SK-N-SH (cell line): ENCODE results near the gene ROMO1. TPM values are rescaled to one million over a fixed set of nuclear protein-coding genes. Genes with fewer than 3 reads are reported as not detected.
"Not testable (repeated sequence)": the region's sequence is repeated elsewhere in the genome, so short reads cannot be mapped to it uniquely, and the experiment has no call there.

Experiments
- CTCF ChIA-PET: fragments of 300-600, 350-600 bp; formaldehyde crosslinking; extraction: SDS; loops from one replicate; lab custom pipeline; 2021; lab: Yijun Ruan, JAX
- POLR2A ChIA-PET: fragments of 350-600 bp; sonication (Branson Sonifier 250); formaldehyde crosslinking; extraction: SDS; loops from one replicate; lab custom pipeline; 2020; ENCODE audit warnings: antibody characterized with exemption, inconsistent platforms; lab: Yijun Ruan, JAX
- DNase-seq: peaks from one replicate; pipeline ENCODE4 v3.0.0; 2012
- H2AFZ ChIP-seq: fragments of 200-600 bp; sonication (generic); 2 replicates; pipeline ENCODE4 v1.8.1; 2016; ENCODE audit warnings: antibody characterized with exemption, mild to moderate bottlenecking, low read depth
- H3F3A ChIP-seq: fragments of 200-600 bp; sonication (generic); replicated peaks from 2 replicates; pipeline ENCODE3; 2016; ENCODE audit warnings: antibody characterized with exemption, mild to moderate bottlenecking; ENCODE audit not compliant: insufficient read depth
- H3K27ac ChIP-seq, 2 experiments: fragments of 200-500 bp in 1 of 2; fragments of 200-600 bp in 1 of 2; sonication (Bioruptor generic) in 1 of 2; sonication (generic), shearing (Covaris generic) in 1 of 2; 2 replicates each; pipeline versions ENCODE4 v1.5.1 to v1.6.1; 2014 to 2016; ENCODE audit warnings: low read depth in 2 of 2, inconsistent platforms in 1 of 2, low read length in 1 of 2, mild to moderate bottlenecking in 1 of 2, mixed read lengths in 1 of 2
- H3K27me3 ChIP-seq: fragments of 200-600 bp; sonication (generic), shearing (Covaris generic); 2 replicates; pipeline ENCODE4 v1.6.1; 2016; ENCODE audit warnings: mixed run types; ENCODE audit not compliant: insufficient read depth
- H3K36me3 ChIP-seq, 2 experiments: fragments of 200-500 bp in 1 of 2; fragments of 200-600 bp in 1 of 2; sonication (Bioruptor generic) in 1 of 2; sonication (generic) in 1 of 2; replicated peaks in 1 of 2; 2 replicates each; pipeline versions ENCODE3 to v1.5.1; 2014 to 2016; ENCODE audit warnings: low read length in 1 of 2, mild to moderate bottlenecking in 1 of 2; ENCODE audit not compliant: insufficient read depth in 2 of 2, control insufficient read depth in 1 of 2
- H3K4me1 ChIP-seq, 2 experiments: fragments of 200-500 bp in 1 of 2; fragments of 200-600 bp in 1 of 2; sonication (Bioruptor generic) in 1 of 2; sonication (generic), shearing (Covaris generic) in 1 of 2; 2 replicates each; pipeline versions ENCODE4 v1.5.1 to v1.6.1; 2014 to 2016; ENCODE audit warnings: low read depth in 1 of 2, low read length in 1 of 2, mixed run types in 1 of 2; ENCODE audit not compliant: insufficient read depth in 2 of 2, control insufficient read depth in 1 of 2
- H3K4me2 ChIP-seq: fragments of 200-600 bp; sonication (generic), shearing (Covaris generic); 2 replicates; pipeline ENCODE4 v1.6.1; 2017; ENCODE audit warnings: mixed run types
- H3K4me3 ChIP-seq, 2 experiments: fragments of 200-500 bp in 1 of 2; fragments of 200-600 bp in 1 of 2; sonication (Bioruptor generic) in 1 of 2; sonication (generic), shearing (Covaris generic) in 1 of 2; 2 replicates each; pipeline versions ENCODE4 v1.5.1 to v1.8.1; 2014 to 2016; ENCODE audit warnings: low read depth in 2 of 2, inconsistent platforms in 1 of 2, low read length in 1 of 2, mild to moderate bottlenecking in 1 of 2, mixed read lengths in 1 of 2, moderate library complexity in 1 of 2
- H3K79me2 ChIP-seq: fragments of 200-600 bp; sonication (generic); 2 replicates; pipeline ENCODE4 v1.8.1; 2017; ENCODE audit warnings: mild to moderate bottlenecking; ENCODE audit not compliant: insufficient read depth
- H3K9ac ChIP-seq: fragments of 200-600 bp; sonication (generic); 2 replicates; pipeline ENCODE4 v1.6.1; 2017; ENCODE audit warnings: mixed run types
- H3K9me2 ChIP-seq: fragments of 200-600 bp; sonication (generic); 2 replicates; pipeline ENCODE4 v1.6.1; 2017; ENCODE audit warnings: mixed run types
- H3K9me3 ChIP-seq: fragments of 200-600 bp; sonication (generic); 2 replicates; pipeline ENCODE4 v1.6.1; 2017; ENCODE audit warnings: mixed run types, mild to moderate bottlenecking, moderate library complexity
- H4K20me1 ChIP-seq: fragments of 200-600 bp; sonication (generic); 2 replicates; pipeline ENCODE4 v1.6.1; 2017; ENCODE audit warnings: mild to moderate bottlenecking, mixed run types; ENCODE audit not compliant: insufficient read depth
- FOSL2 ChIP-seq: IDR thresholded peaks from 2 replicates; pipeline ENCODE4 v1.4.0; 2012; ENCODE audit warnings: low read depth, mild to moderate bottlenecking, moderate library complexity, borderline replicate concordance
- FOXJ3 ChIP-seq: sonication (generic); formaldehyde crosslinking; IDR thresholded peaks from 2 replicates; pipeline ENCODE4 v1.5.1; 2020; ENCODE audit warnings: mild to moderate bottlenecking, missing genetic modification reagents
- FOXM1 ChIP-seq: IDR thresholded peaks from 2 replicates; pipeline ENCODE4 v1.4.0; 2012; ENCODE audit warnings: low read depth, mild to moderate bottlenecking
- GABPA ChIP-seq: IDR thresholded peaks from 2 replicates; pipeline ENCODE4 v1.4.0; 2012; ENCODE audit warnings: low read depth, mild to moderate bottlenecking
- GATA2 ChIP-seq: sonication (generic); formaldehyde crosslinking; IDR thresholded peaks from 2 replicates; pipeline ENCODE4 v1.5.0; 2020; ENCODE audit warnings: mild to moderate bottlenecking, missing genetic modification reagents
- MXI1 ChIP-seq: IDR thresholded peaks from 2 replicates; pipeline ENCODE4 v1.6.1; 2012; ENCODE audit warnings: mild to moderate bottlenecking, low read depth, low read length, improper control_type of control experiment
- NRF1 ChIP-seq: IDR thresholded peaks from 2 replicates; pipeline ENCODE4 v1.6.1; 2012; ENCODE audit warnings: low read depth, mild to moderate bottlenecking, low read length
- POLR2AphosphoS5 ChIP-seq: IDR thresholded peaks from 2 replicates; pipeline ENCODE4 v1.6.1; 2012; ENCODE audit warnings: low read depth, low read length
- RAD21 ChIP-seq: IDR thresholded peaks from 2 replicates; pipeline ENCODE4 v1.6.1; 2012; ENCODE audit warnings: mild to moderate bottlenecking, low read length
- RXRA ChIP-seq: IDR thresholded peaks from 2 replicates; pipeline ENCODE4 v1.4.0; 2012; ENCODE audit warnings: low read depth, mild to moderate bottlenecking, borderline replicate concordance
- SIN3A ChIP-seq: IDR thresholded peaks from 2 replicates; pipeline ENCODE4 v1.6.1; 2012; ENCODE audit warnings: low read depth, mild to moderate bottlenecking, low read length, moderate library complexity, borderline replicate concordance
- SMC3 ChIP-seq: IDR thresholded peaks from 2 replicates; pipeline ENCODE4 v1.6.1; 2012; ENCODE audit warnings: low read depth, low read length, improper control_type of control experiment
- TCF12 ChIP-seq: IDR thresholded peaks from 2 replicates; pipeline ENCODE4 v1.4.0; 2012
- TEAD4 ChIP-seq: IDR thresholded peaks from 2 replicates; pipeline ENCODE4 v1.4.0; 2012; ENCODE audit warnings: mild to moderate bottlenecking, borderline replicate concordance; ENCODE audit not compliant: insufficient read depth
- YY1 ChIP-seq: IDR thresholded peaks from 2 replicates; pipeline ENCODE4 v1.4.0; 2012; ENCODE audit warnings: low read depth, mild to moderate bottlenecking
- WGBS: methylation state at CpG from one replicate; pipeline ENCODE4 v1.1.6; 2017; ENCODE audit warnings: low lambda C conversion rate; 5-methylcytosine and 5-hydroxymethylcytosine counted together
- polyA plus RNA-seq, 3 experiments: library from polyadenylated mRNA; depleted of rRNA; stranded (reverse); fragments of >200 nt; gene quantifications; 2 replicates each; pipeline ENCODE4 v1.2.3, GENCODE V29; 2012
- TF ChIP-seq, protein P1 (sequence below): IDR thresholded peaks from 2 replicates; pipeline ENCODE4 v1.4.0; 2012; ENCODE audit warnings: low read depth, borderline replicate concordance
- TF ChIP-seq, protein P2 (sequence below): IDR thresholded peaks from 2 replicates; pipeline ENCODE4 v1.4.0; 2012; ENCODE audit warnings: low read depth

Gene ROMO1
- polyA plus RNA-seq, 1 of the 3 experiments (the other 2 are of a cell fraction) = 1,273 TPM

DNA sequence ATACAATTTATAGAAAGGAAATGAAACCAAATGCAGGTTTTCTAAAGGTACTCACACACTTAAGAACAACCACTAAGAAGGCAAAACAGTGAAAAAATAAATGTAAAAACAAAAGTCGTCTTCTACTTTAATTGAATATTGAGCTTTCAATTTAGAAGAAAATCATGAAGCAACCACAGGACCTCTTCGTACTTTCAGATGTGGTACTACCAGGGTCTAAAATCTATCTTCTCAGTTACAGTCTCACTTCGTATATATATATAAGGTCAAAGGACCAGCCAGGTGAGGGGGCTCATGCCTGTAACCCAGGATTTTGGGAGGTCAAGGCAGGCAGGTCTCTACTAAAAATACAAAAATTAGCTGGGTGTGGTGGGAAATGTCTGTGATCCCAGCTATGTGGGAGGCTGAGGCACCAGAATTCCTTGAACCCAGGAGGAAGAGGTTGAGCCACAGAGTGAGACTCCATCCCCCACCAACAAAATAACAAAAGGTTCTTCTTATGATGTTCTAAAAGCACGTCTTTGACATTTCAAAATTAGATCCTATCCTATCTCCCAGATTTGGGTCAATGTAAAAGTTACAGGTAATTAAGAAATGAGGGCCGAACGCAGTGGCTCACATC, 12.5 kb downstream of the ROMO1 start (continued):
- TF ChIP-seq, protein P1, sequence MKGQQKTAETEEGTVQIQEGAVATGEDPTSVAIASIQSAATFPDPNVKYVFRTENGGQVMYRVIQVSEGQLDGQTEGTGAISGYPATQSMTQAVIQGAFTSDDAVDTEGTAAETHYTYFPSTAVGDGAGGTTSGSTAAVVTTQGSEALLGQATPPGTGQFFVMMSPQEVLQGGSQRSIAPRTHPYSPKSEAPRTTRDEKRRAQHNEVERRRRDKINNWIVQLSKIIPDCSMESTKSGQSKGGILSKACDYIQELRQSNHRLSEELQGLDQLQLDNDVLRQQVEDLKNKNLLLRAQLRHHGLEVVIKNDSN = no peak
- no peak for TF ChIP-seq YY1
- no peak for TF ChIP-seq TEAD4

DNA sequence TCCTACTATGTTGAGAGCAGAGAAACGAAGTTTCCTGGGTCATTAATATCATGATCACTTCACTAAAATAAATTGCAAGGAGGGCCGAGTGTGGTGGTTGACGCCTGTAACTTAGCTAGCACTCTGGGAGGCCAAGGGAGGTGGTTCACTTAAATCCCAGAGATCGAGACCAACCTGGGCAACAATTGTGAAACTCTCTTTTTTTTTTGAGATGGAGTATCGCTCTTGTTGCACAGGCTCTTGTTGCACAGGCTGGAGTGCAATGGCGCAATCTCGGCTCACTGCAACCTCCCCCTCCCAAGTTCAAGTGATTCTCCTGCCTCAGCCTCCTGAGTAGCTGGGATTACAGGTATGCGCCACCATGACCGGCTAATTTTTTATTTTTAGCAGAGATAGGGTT, 13.9 kb downstream of the ROMO1 start:
- not testable (repeated sequence) for H2AFZ ChIP-seq, H3K27me3 ChIP-seq, H3K9me3 ChIP-seq, H3K4me3 ChIP-seq, H3K9ac ChIP-seq, DNase-seq, H3K9me2 ChIP-seq, H3K4me2 ChIP-seq, H3K27ac ChIP-seq
- CTCF ChIA-PET = interaction anchor here (4.3 kb wide), 1 partner anchor 13 kb away, joined by 18 read pairs; the partner anchor contains the start of genes NFS1 and ROMO1
- Histone ChIP-seq H3F3A (peaks cover 83% of the 10 kb centered on the region), H3K36me3 (peaks cover 90 to 100% of the 10 kb centered on the region in 2 experiments), H3K79me2 (peaks cover 97% of the 10 kb centered on the region), H4K20me1 (peaks cover 87% of the 10 kb centered on the region), H3K4me1 (peaks cover 0 to 21% of the 10 kb centered on the region in 2 experiments; a peak in 3 of 4 replicates)
- POLR2A ChIA-PET = interaction anchor here (1.1 kb wide), 1 partner anchor 29 kb away, joined by 3 read pairs; the partner anchor contains the start of gene RBM39
- 94% methylated on average over 9 of the region's 9 CpGs for WGBS

DNA sequence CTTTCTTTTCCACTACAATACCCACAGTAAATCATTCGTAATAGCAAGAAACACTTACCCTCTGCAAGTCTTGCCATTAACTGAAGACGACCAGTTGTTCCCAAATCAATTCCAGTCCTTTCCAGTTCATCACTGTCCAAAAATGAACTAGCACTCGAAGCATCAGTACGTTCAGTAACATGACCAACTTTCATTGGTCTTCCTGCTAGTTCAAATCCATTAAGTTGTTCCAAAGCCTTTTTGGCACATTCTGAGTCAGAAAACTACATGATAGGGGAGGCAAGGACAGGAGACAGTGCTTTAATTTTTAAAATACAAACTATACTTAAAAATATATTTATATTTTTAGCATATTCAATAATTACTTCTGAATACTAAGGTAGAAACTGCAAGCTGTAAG, 14.9 kb downstream of the ROMO1 start:
- TF ChIP-seq RXRA = no peak
- TF ChIP-seq SMC3 = no peak
- no peak for TF ChIP-seq SIN3A
- no peak for TF ChIP-seq POLR2AphosphoS5
- no peak for TF ChIP-seq FOXM1
- no peak for TF ChIP-seq RAD21
- TF ChIP-seq NRF1 = no peak
- TF ChIP-seq, protein P2, sequence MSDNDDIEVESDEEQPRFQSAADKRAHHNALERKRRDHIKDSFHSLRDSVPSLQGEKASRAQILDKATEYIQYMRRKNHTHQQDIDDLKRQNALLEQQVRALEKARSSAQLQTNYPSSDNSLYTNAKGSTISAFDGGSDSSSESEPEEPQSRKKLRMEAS = no peak
- TF ChIP-seq GATA2 (CRISPR knock-in tag) = no peak
- TF ChIP-seq FOSL2 = no peak
- TF ChIP-seq FOXJ3 (CRISPR knock-in tag) = no peak
- TF ChIP-seq, protein P1 = no peak
- no peak for TF ChIP-seq GABPA
- TF ChIP-seq MXI1 = no peak
- no peak for TF ChIP-seq TCF12
- WGBS = 90% methylated on average over 4 of the region's 4 CpGs
- no peak overlapping the region for H3K9ac ChIP-seq
- peaks cover 87 to 99% of the 10 kb centered on the region in 2 experiments for H3K36me3 ChIP-seq
- no peaks in the 10 kb centered on the region for H3K9me3 ChIP-seq
- no peaks in the 10 kb centered on the region for H3K9me2 ChIP-seq
- no peaks in the 10 kb centered on the region for H3K27me3 ChIP-seq
- no peak for DNase-seq
- H3K4me3 ChIP-seq = no peak overlapping the region
- H2AFZ ChIP-seq = no peak overlapping the region
- CTCF ChIA-PET = interaction anchor here (0.5 to 1.4 kb wide), 3 partner anchors 16 to 171 kb away, joined by 3 to 5 read pairs (median 3); no protein-coding TSS in a partner anchor
- H3K4me2 ChIP-seq = no peak overlapping the region
- H4K20me1 ChIP-seq = peaks cover 87% of the 10 kb centered on the region
- peaks cover 97% of the 10 kb centered on the region for H3K79me2 ChIP-seq
- POLR2A ChIA-PET = interaction anchor here (1.3 kb wide), 1 partner anchor 28 kb away, joined by 3 read pairs; the partner anchor contains the start of gene RBM39
- no peak overlapping the region for H3K27ac ChIP-seq
- H3F3A ChIP-seq = peaks cover 83% of the 10 kb centered on the region
- H3K4me1 ChIP-seq = peaks cover 0 to 18% of the 10 kb centered on the region in 2 experiments; a peak in 3 of 4 replicates
